Vagina (tissue), 2 donors: ENCODE results near the gene TEAD2.

Source experiments
- CTCF ChIP-seq, 3 experiments: fragments of 450-650 bp in 2 of 3; fragments of 200-600 bp in 1 of 3; sonication (generic) in 1 of 3; IDR thresholded peaks; one replicate each; pipeline ENCODE4 v1.5.1; 2017 to 2019; ENCODE audit warnings: antibody characterized with exemption in 3 of 3, mild to moderate bottlenecking in 2 of 3, moderate library complexity in 2 of 3
- POLR2A ChIP-seq, 2 donors: fragments of 450-650 bp; IDR thresholded peaks; one replicate each; pipeline ENCODE4 v1.6.1; 2017; ENCODE audit warnings: antibody characterized with exemption in 2 of 2, mild to moderate bottlenecking in 2 of 2, moderate library complexity in 2 of 2
- POLR2AphosphoS5 ChIP-seq, 2 donors: sonication (generic); formaldehyde crosslinking; IDR thresholded peaks; one replicate each; pipeline ENCODE4 v1.9.0; 2017; ENCODE audit warnings: antibody characterized with exemption in 2 of 2, mild to moderate bottlenecking in 2 of 2, low read depth in 1 of 2; ENCODE audit not compliant: insufficient read depth in 1 of 2

GRCh38 chr19:49338023-49338677, 24.1 kb downstream of the TEAD2 start:
- no peak for TF ChIP-seq CTCF (IDR thresholded peaks at IDR 0.05)
- TF ChIP-seq POLR2AphosphoS5 (IDR thresholded peaks at IDR 0.05; ENCODE audit: insufficient read depth in 1 of 2, low read depth in 1 of 2) = no peak
- no peak for TF ChIP-seq POLR2A (IDR thresholded peaks at IDR 0.05)
